Small intestine (tissue), 7 donors: Measurements from ENCODE around the gene PNKP. TPM values are rescaled to one million over a fixed set of nuclear protein-coding genes. Genes with fewer than 3 reads are reported as not detected.

Experiments used
- DNase-seq, 2 donors: peaks; one replicate each; pipeline versions ENCODE4 v3.0.0 to v3.0.0-alpha.2; 2013
- FAIRE-seq: peaks from 2 replicates; lab custom pipeline; 2012; peaks lifted over from hg19 to GRCh38; lab: Jason Lieb, UNC
- H3K27ac ChIP-seq, 3 donors: one replicate each; pipeline ENCODE4 v1.5.1; 2013; ENCODE audit warnings: low read length in 2 of 3, mild to moderate bottlenecking in 2 of 3, control low read depth in 1 of 3, inconsistent platforms in 1 of 3, low read depth in 1 of 3, moderate library complexity in 1 of 3
- H3K27me3 ChIP-seq, 3 donors: one replicate each; pipeline ENCODE4 v1.6.1; 2013; ENCODE audit warnings: low read length in 3 of 3, inconsistent platforms in 1 of 3; ENCODE audit not compliant: control insufficient read depth in 3 of 3, insufficient read depth in 3 of 3
- H3K36me3 ChIP-seq, 3 donors: one replicate each; pipeline ENCODE4 v1.6.1; 2013; ENCODE audit warnings: low read length in 3 of 3, inconsistent platforms in 1 of 3, low read depth in 1 of 3, mild to moderate bottlenecking in 1 of 3, moderate library complexity in 1 of 3; ENCODE audit not compliant: control insufficient read depth in 3 of 3, insufficient read depth in 2 of 3
- H3K4me1 ChIP-seq, 3 donors: one replicate each; pipeline ENCODE4 v1.6.1; 2013; ENCODE audit warnings: low read length in 2 of 3, inconsistent platforms in 1 of 3, low read depth in 1 of 3, mild to moderate bottlenecking in 1 of 3, moderate library complexity in 1 of 3; ENCODE audit not compliant: control insufficient read depth in 3 of 3, insufficient read depth in 2 of 3
- H3K4me3 ChIP-seq, 3 donors: one replicate each; pipeline ENCODE4 v1.5.1; 2013; ENCODE audit warnings: low read length in 3 of 3, control low read depth in 1 of 3, inconsistent platforms in 1 of 3, low read depth in 1 of 3, mild to moderate bottlenecking in 1 of 3, moderate library complexity in 1 of 3
- H3K9me3 ChIP-seq, 2 donors: one replicate each; pipeline ENCODE4 v1.6.1; 2013; ENCODE audit warnings: low read depth in 1 of 2, low read length in 1 of 2; ENCODE audit not compliant: control insufficient read depth in 2 of 2, insufficient read depth in 1 of 2
- WGBS, 3 donors: extraction: QIAGEN DNeasy Blood & Tissue Kit; methylation state at CpG; one replicate each; pipeline ENCODE4 v1.1.7; 2013; 5-methylcytosine and 5-hydroxymethylcytosine counted together
- polyA plus RNA-seq, 4 donors: library from polyadenylated mRNA; stranded (reverse) in 3 of 4; unstranded in 1 of 4; fragments of 200-250 nt in 3 of 4; fragments of 120-200 nt in 1 of 4; gene quantifications; one replicate each; pipeline versions ENCODE4 v1.2.1 to v1.2.3, GENCODE V29; 2013
- donor health status: healthy with polysubstance abuse.
- donor health status: control.
- donor health status: control.
- donor health status: Bipolar disorder and iron deficiency.
- donor health status: healthy.

The PNKP gene
- polyA plus RNA-seq, 4 donors, result 45.9 to 57.0 (median 49.7) TPM

DNA sequence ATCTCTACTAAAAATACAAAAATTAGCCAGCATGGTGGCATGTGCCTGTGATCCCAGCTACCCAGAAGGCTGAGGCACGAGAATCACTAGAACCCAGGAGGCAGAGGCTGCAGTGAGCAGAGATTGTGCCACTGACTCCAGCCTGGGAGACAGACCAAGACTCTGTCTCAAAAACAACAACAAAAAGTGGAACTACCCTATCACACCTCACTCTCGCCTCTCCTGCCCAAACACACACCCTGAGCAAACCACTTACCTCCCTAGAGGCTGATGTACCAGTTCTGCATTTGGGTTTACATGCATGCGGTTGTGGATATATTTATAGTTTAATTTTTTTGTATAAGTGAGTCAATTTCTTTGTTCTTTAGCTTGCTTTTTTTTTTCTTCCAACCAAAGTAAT is 24.1 kb downstream of the PNKP start:
- Histone ChIP-seq H3K27me3 (no peaks in the 10 kb centered on the region), H3K4me3 (no peak overlapping the region), H3K4me1 (no peaks in the 10 kb centered on the region), H3K9me3 (no peaks in the 10 kb centered on the region), H3K36me3 (peaks cover 2 to 32% (median 5%) of the 10 kb centered on the region in 3 donors), H3K27ac (no peak overlapping the region)
- FAIRE-seq, result no peak
- 83 to 95% (median 91%) methylated on average over 3 of the region's 3 CpGs for WGBS, 3 donors
- DNase-seq, result no peak

DNA sequence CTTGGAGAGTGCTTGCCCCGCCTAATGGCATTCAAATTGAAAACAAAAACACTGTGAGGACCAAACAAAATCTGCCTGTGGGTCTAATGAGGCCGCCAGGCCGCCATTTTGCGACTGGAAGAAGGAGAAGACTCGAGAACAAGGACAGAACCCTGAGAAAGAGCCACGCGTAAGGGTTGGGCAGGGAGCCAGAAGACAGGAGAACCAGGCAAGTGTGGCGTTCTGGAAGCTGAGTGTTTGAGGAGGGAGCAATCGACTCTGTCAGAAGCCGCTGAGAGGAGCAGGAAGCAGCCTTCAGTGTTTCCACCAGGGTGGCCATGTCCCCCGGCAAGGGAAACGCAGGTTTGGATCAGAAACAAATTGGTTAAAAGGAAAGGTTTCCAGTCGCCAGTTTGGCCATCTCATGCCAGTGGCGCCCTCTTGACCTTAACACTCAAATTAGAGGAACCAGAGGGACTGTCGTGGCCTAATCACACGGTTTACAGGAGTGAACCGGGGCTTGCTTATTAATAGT is 26.6 kb downstream of the PNKP start:
- no peaks in the 10 kb centered on the region for H3K27me3 ChIP-seq
- WGBS, 3 donors, result 90 to 94% (median 92%) methylated on average over 17 of the region's 17 CpGs
- no peaks in the 10 kb centered on the region for H3K9me3 ChIP-seq
- peaks cover 2 to 54% (median 12%) of the 10 kb centered on the region in 3 donors for H3K36me3 ChIP-seq
- DNase-seq, result no peak
- no peaks in the 10 kb centered on the region for H3K4me1 ChIP-seq
- H3K4me3 ChIP-seq, result no peak overlapping the region
- H3K27ac ChIP-seq, result no peak overlapping the region
- no peak for FAIRE-seq

DNA sequence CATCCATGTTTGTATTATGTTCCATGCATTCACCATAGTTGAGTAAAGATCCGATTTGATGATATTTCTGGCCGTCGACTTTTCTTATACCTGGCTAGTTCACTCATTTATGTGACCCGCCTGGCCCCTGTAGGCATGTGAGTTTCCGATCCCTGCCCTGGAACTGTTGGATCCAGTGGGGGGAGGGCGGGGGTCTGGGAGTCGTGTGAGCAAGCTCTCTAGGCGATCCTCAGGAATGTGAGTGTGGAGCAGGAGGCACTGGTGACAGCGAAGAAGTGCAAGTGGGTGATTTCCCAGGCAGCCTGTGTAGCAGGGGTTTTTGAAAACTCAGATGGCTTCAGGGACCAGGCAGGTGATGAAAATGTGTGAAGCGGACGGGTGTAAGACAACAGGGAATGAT is 27.1 kb downstream of the PNKP start:
- Histone ChIP-seq H3K27me3 (no peaks in the 10 kb centered on the region), H3K4me1 (no peaks in the 10 kb centered on the region), H3K36me3 (peaks cover 2 to 59% (median 12%) of the 10 kb centered on the region in 3 donors), H3K9me3 (no peaks in the 10 kb centered on the region), H3K27ac (no peak overlapping the region), H3K4me3 (no peak overlapping the region)
- DNase-seq (no peak), FAIRE-seq (no peak)
- 92 to 95% (median 93%) methylated on average over 11 of the region's 11 CpGs for WGBS, 3 donors

DNA sequence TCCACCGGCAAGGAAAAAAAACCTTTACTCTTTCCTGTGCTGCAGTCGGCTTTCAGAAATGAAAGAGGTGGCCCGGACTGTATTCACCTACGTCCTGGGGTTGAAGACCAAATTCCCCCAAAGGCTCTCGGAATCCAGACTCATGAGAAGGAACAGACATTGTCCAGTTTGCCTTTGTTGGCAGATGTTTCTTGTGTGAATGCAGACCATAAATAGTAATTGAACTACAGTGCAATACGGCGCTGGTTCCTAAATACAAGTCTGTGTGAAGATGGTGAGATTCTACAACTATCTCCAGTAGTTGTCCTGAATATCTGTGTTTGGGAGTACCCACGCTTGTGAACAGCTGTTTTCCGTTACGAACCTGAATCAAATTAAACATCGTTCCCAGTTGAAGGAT is 27.7 kb downstream of the PNKP start:
- Histone ChIP-seq H3K36me3 (peaks cover 8 to 65% (median 15%) of the 10 kb centered on the region in 3 donors), H3K27me3 (no peaks in the 10 kb centered on the region), H3K4me3 (no peak overlapping the region), H3K4me1 (no peaks in the 10 kb centered on the region), H3K27ac (no peak overlapping the region), H3K9me3 (no peaks in the 10 kb centered on the region)
- 93 to 96% (median 95%) methylated on average over 11 of the region's 11 CpGs for WGBS, 3 donors
- FAIRE-seq, result no peak
- DNase-seq, result no peak

DNA sequence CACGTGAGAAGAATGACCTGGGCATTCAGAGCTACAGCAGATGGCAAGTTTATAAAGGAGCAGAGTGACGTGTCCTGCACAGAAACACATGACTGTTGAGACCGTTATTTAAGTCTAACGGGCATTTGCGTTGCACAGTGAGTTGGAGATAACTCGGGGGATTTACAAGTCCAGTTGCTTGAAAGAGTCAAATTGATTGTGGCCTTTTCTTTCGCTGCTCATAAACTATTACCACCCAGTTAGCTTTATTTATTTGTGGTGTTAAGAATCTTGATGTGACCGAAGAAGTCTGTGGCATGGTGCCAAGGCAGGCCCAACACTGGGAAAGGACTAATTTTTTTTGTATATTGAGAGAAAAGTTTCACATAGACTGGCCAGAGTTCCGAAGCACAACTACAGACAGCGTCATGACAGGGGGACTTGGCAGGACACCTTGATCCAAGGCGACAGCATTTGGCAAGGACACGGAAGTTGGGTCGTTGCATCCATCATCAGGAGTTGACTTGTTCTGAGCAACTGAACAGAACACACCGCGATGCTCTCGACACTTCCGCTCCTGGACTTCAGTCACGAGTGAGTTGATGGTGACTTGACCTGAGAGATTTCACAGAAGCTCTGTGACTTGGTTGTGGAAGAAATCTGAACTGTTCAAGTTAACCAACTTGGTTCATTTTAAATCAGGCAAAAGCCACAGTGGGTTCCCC is 28.3 kb downstream of the PNKP start:
- Histone ChIP-seq H3K27ac (no peak overlapping the region), H3K27me3 (no peaks in the 10 kb centered on the region), H3K9me3 (no peaks in the 10 kb centered on the region), H3K4me3 (no peak overlapping the region), H3K4me1 (no peaks in the 10 kb centered on the region), H3K36me3 (peaks cover 14 to 72% (median 21%) of the 10 kb centered on the region in 3 donors)
- no peak for FAIRE-seq
- 82 to 95% (median 88%) methylated on average over 18 of the region's 18 CpGs for WGBS, 3 donors
- DNase-seq, result no peak

DNA sequence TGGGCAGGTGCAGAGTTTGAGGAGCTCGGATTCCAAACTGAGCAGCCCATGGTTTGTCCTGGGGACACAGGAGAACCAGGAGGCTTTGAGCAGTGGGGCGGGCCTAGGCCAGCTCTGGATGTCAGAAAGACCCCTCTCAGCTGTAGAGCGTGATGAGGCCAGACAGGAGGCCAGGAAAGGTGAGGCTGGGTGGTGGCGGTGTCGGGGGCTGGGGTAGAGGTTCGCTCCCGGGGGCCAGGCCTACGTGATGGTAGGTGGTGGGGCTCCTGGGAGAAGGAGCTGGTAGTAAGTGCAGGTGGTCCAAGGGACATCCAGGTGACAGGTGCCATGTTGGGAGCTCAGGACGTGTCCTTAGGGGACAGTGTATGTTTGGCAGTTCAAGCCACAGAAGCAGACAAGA is 30.0 kb downstream of the PNKP start:
- Histone ChIP-seq H3K36me3 (peaks cover 16 to 88% (median 27%) of the 10 kb centered on the region in 3 donors), H3K9me3 (no peaks in the 10 kb centered on the region), H3K27me3 (no peaks in the 10 kb centered on the region), H3K27ac (no peak overlapping the region), H3K4me1 (no peaks in the 10 kb centered on the region), H3K4me3 (no peak overlapping the region)
- FAIRE-seq, result no peak
- WGBS, 3 donors, result 94 to 99% (median 97%) methylated on average over 9 of the region's 9 CpGs
- DNase-seq, result no peak

DNA sequence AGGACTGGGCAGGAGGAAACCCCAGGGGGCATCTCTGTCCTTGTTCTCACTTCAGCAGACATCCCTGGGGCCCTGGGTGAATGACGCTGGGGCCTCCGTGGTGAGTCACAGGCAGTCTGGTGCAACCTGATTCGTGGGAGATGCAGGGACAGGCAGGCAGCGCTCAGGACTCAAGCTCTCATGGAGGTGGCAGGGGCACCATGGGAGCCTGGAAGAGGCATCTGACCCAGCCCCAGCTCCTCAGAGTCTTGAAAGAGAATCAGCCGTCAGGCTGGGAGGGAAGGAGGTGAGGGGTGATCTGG is 30.4 kb downstream of the PNKP start:
- Histone ChIP-seq H3K36me3 (peaks cover 19 to 91% (median 27%) of the 10 kb centered on the region in 3 donors), H3K27ac (no peak overlapping the region), H3K4me1 (no peaks in the 10 kb centered on the region), H3K4me3 (no peak overlapping the region), H3K9me3 (no peaks in the 10 kb centered on the region), H3K27me3 (no peaks in the 10 kb centered on the region)
- DNase-seq (no peak), FAIRE-seq (no peak)
- 93 to 97% (median 93%) methylated on average over 5 of the region's 5 CpGs for WGBS, 3 donors

DNA sequence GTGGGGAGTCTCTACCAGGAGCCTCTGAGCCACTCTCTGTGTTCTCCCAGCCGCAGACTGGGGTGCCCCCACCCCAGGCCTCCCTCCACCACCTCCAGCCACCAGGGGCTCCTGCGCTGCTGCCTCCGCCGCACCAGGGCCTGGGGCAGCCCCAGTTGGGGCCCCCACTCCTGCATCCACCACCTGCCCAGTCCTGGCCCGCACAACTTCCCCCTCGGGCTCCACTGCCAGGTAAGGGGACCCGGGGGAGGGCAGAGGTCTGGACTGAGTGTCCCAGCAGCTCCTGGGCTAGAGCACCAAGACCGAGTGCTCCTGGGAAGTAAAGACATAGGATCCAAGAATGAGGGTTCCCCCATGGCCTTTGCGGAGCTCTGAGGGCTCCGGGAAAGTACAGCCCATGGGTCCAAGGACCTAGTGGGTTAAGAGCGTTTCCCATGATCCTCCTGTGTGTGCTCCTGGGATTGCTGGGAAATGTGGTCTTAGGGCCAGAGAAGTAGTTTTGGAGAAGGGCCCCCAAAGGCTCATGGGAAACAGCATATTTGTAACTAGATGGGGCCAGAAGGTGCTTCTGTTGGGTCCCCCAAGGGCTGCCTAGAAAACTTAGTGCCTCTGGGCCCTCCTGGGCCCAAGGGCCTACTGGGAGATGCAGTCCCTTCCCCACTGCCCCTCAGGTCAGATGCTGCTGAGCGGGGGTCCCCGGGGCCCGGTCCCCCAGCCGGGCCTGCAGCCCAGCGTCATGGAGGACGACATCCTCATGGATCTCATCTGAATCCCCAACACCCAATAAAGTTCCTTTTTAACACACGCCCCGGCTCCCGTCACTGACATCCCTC is 31.0 kb downstream of the PNKP start:
- H3K27me3 ChIP-seq, result no peaks in the 10 kb centered on the region
- no peak overlapping the region for H3K27ac ChIP-seq
- no peak overlapping the region for H3K4me3 ChIP-seq
- FAIRE-seq (no peak), DNase-seq (no peak)
- no peaks in the 10 kb centered on the region for H3K4me1 ChIP-seq
- H3K36me3 ChIP-seq, result peaks cover 23 to 93% (median 27%) of the 10 kb centered on the region in 3 donors
- H3K9me3 ChIP-seq, result no peaks in the 10 kb centered on the region
- 96 to 98% (median 98%) methylated on average over 20 of the region's 20 CpGs for WGBS, 3 donors
